Measurements from ENCODE around the gene KISS1R.

KISS1R gene

DNA sequence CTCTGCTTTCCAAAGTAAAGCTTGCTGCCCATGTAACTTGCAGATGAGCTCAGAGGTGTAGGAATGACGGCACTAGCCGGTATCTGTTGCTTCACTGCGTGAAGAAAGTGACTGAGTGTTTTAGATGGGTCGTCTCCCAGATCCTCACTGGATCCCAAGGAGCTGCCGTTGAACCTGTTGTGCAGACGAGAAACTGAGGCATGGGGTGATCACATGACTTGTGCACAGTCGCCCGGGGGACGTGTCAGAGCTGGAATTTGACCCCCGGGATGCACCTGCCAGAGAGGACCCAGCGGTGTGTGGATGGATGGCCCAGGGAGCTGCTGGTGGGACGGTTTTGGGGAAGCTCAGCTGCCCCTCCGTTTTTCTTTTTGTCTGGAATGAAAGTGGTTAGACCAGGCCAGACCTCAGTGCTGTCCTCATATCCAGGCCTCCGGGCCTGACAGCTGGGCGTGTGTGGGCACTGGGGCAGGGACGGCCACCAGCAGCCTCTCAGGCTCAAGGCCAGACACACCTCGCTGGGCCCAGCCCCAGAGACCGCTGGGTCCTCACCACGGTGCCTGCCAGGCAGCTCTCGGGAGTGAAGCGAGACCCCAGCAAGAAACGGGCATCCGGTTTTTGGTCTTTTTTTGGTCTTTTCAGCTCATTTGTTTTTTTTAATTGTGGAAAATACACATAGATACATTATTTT is 21.2 kb downstream of the KISS1R start:
- DNase-seq (ENCODE audit: low spot score): no peak

DNA sequence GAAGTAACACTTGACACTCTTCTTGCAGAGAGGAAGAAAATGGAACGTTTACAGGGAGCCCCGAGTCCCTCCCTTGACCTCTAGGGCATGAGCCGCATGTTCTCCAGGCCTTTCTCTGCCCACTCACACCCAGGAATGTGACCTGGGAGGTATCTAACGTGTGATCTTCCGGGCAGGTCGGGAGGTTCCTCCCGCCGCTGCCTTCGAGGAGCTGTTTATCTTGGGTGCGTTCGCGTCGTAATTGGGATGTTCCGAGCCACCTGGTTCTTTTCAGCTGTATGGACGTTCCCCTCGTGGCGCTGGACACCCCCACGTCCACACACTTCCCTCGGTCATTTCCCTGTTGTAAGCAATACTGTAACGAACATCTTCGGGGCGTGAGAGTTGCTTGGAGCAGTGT is 22.3 kb downstream of the KISS1R start:
- no peak for DNase-seq (ENCODE audit: low spot score)

DNA sequence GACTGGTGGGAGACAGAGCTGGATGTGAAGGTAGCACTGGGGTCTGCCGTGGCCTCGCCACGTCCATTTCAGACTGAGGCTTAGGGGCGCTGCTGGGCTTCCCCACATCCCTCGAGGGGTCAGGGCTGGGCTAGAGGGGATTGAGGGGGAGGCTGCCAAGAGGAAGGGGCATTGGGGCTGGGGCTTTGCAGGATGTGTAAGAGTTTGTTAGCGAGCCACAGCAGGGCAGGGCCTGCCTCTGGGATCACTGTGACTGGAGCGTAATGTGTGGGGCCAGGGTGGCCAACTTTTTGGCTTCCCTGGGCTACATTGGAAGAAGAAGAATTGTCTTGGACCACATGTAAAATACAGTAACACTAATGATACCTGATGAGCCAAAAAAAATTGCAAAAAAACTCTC is 22.8 kb downstream of the KISS1R start:
- DNase-seq (ENCODE audit: low spot score): no peak

DNA sequence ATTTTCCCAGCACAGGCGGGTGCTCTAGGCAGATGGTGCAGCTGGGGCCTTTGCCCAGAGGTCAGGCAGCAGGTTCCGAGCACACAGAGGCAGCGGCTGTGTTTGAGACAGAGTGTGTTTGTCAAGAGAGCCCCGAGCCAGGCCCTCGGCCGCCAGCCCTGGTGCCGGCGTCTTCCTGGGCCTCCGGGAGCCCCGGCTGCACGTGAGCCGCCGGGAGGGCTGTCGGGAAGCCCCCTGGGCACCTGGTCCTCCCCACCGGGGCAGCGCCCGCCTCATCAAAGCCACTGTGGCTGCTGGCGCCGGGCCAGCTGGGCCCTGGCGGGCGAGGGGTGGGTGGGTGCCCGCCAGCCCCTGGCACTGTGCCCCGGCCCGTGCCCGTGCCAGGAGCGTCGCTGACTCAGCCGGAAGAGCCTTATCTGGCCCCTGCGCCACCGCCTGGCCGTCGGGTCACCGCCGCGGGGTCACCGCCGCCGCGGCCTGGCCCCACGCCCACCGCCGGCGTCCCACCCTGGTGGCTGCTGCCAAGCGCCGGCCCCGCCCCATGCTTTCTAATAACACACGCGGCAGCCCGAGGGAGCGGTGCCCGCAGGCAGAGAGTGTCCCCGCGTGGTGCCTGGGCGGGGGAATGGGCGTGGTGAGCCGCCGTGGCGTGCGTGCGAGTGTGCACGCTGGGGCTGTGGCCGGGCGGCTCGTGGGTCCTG is 23.6 kb downstream of the KISS1R start:
- DNase-seq (ENCODE audit: low spot score): peak; percentile 81

DNA sequence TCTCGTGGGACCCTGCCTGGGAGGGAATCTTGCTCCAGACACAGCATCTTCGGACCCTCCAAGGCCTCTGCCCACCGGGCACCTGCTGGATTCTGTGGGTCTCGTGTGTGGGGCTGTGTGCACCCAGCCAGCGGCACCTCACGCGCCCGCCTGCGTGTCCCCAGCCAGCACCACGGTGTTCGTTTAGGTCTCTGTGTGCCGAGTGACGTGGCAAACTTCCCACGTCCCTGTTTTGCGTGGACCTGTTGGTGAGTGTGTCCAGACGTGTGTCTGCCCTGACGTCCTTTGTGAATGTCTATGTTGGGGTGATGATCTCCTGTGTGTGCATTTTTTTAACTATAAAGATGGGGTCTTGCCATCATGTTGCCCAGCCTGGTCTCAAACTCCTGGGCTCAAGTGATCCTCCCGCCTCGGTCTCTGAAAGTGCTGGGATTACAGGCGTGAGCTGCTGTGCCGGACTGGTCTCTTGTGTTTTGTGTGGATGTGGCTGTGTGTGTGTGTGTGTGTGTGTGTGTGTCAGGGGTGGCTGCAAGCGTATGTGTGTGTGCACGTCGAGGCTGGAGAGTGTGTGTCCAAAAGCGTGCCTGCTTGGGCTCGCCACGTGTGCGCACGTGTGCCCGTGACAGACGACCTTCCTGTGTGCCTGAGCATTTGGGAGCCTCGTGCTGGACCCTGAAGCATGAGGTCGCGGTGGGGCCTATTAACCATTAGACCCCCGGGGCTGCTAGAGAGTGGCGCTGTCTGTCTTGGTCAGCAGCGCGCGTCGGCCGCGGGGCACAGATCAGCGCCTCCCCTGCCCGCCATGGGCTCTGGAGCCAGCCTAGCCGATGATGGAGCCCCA is 24.4 kb downstream of the KISS1R start:
- DNase-seq (ENCODE audit: low spot score): no peak

DNA sequence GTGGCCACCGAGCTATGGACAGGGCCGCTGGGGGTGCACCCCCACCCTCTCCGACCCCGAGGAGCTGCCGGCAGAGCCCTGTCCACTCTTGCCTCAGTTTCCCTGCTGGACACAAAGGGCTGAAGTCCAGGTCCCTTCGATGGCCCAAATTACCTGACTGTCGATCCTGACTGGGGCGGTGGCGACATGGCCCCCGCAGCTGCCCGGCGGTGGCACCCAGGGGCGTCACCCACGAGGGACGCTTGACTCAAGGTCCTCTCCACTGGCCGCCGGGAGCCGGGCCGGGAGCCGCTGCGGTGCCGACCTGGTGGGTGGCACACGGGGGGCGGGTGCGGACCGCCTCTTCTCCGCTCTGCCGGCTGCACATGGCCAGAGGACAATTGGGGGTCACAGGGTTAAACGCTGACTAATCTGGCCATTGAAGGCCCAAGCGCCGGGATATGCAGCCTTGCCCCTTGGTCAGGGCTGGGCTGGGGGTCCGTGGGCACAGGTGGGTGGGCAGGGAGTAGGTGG is 25.1 kb downstream of the KISS1R start:
- DNase-seq (ENCODE audit: low spot score): no peak

DNA sequence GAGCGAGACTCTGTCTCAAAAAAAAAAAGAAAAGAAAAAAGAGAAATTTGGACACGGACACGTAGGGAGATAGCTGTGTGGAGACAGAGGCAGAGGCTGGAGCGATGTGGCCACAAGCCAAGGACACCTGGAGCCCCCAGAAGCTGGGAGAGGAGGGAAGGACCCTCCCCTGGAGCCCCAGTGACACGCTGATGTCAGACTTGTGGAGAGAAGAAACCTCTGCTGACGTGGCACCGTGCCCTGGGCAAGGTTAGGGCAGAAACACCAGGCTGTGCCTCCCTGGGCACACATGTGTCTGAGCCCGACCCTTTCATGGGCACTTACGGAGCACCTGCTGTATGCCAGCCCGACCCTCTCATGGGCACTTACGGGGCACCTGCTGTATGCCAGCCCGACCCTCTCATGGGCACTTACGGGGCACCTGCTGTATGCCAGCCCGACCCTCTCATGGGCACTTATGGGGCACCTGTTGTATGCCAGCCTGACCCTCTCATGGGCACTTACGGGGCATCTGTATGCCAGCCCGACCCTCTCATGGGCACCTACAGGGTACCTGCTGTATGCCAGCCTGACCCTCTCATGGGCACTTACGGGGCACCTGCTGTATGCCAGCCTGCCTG is 26.5 kb downstream of the KISS1R start:
- no peak for DNase-seq (ENCODE audit: low spot score)

DNA sequence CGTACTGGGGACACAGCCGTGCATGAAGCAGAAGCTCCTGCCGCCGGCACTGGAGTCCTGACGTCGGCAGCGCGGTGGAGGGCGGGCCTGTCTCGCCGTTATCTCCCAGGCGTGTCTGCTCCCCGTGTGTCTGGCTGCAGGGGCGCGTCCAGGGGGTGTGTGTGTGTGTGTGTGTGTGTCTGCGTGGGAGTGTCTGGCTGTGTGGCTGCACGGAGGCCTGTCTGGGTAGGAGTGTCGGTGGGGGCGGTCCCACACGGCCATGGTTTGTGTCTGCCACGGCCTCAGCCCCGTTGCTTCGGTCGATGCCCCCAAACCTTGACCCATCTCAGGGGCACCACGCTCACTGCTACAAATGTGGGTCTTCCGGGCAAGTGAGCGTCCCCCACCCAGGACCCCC is 27.0 kb downstream of the KISS1R start:
- DNase-seq (ENCODE audit: low spot score): no peak

DNA sequence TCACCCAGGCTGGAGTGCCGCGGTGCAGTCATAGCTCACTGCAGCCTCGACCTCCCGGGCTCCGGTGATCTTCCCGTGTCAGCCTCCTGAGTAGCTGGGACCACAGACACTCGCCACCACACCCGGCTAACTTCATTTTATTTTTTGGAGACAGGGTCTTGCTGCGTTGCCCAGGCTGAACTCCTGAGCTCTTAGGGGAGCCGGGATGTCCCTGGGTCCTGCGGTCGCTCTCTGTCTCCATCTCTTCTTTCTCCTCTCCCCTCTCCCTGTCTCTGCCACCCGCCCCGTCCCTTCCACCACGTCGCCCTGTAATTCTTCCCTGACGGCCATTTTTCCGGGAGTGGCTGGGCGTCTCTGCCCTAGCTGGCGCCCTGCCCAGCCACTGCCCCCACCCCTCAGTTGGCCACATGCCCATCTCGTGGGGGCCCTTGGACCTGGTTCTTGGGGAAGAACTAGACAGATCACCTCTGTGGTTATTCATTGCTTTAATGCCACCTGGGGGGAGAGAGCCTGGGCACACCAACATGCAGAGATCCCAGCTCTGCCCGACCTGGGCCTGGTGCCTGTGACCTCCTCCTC is 27.6 kb downstream of the KISS1R start:
- DNase-seq (ENCODE audit: low spot score): no peak

DNA sequence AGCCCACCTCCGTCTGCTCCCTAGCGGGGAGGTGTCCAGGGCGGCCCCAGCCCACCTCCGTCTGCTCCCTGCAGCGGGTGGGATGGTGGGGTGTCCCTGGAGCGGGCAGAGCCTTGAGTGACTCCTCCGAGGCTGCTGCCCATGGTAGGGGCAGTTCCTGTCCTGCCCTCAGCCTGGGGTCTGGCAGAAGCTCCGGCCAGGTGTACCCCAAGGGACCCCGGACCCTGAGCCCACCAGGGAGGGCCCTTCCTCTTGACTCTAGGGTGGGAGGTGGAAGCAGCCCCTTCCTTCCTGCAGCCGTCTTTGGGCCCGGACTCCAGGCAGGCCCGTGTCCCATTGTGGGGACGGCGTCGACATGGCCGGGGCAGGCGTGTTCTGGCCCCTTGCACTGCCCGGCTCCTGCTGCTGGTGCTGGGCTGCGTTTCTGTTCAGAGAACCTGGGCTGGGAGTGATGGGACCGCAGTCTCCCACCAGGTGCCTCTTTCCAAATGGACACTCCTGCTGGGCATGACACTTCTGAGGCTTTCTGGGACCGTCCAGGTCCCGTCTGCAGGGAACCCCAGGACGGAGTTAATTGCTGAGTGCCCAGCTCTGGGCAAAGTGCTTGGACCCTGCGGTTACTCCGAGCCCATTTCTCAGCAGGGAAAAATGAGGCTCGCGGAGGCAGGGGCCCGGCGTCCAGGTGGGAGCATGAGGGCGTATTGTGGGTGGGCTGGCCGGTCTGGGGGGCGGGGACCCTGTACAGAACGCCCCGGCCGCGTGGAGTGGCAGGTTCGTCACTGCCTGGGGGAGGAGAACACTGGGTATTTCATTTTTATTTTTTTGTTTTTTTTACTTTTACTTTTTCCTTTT is 28.5 kb downstream of the KISS1R start:
- no peak for DNase-seq (ENCODE audit: low spot score)

DNA sequence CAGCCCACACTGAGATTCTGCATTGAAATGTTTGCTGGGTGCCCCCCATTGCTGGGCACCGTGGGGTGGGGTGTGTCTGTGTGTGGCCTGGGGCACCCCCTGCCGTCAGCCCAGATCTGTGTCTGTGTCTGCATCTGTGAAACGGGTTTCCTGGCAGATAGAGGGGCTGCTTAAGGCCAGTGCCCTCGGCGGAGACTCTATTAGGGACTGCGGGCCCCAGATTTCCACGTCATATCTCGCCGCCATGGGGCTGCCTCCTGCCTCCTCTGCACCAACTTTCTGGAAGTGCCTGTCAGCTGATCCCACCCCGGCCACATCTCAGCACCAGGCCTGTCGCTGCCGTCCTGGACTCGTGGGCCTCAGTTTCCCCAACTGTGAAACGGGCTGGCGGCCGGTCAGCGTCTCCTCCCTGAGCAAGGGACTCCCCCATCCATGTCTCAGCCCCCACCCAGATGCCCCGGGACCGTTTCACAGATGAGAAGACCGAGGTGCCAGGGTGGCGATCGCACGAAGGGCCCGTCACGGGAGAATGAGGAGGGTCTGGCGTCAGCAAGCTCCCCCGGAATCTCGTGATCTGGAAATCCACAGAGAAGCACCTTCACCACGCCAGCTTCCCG is 30.1 kb downstream of the KISS1R start:
- no peak for DNase-seq (ENCODE audit: low spot score)

DNA sequence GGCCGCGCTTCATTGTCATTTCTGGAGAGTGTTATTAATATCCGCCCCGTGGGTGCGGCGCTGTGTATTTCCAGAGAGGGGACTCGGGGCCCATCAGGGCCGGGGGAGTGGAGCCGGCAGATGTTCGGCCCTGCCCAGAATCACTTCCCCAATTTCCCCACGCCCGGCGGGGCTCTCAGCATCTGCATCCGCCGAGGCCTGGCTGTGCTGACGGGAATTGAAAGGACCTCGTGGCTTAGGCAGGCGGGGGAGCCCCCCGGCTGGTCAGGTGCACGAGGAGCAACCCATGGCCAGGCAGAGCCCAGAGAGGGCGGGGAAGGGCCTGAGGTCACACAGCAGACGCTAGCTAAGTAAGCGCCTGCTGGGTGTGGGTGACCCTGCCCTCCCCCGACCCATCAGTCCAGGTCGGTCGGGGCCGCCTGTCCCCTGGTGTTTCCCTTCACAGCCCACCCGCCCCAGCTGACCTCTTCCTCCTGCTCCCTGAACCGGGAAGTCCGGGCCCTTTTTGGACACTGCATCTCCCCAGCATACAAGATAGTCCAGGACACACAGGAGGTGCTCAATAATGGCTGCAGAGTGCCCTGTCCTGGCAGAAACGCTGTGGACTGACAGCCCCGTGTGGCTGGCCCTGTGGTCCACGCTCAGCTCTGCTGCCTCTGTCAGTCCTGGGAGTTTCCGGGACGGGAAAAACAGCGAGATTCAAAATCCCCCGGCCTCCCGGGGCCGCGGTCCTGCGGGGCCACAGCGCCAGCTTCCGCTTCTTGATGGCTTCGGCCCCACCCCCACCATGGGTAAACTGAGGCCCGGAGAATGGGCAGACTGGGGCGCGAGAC is 30.8 kb downstream of the KISS1R start:
- DNase-seq (ENCODE audit: low spot score): no peak

DNA sequence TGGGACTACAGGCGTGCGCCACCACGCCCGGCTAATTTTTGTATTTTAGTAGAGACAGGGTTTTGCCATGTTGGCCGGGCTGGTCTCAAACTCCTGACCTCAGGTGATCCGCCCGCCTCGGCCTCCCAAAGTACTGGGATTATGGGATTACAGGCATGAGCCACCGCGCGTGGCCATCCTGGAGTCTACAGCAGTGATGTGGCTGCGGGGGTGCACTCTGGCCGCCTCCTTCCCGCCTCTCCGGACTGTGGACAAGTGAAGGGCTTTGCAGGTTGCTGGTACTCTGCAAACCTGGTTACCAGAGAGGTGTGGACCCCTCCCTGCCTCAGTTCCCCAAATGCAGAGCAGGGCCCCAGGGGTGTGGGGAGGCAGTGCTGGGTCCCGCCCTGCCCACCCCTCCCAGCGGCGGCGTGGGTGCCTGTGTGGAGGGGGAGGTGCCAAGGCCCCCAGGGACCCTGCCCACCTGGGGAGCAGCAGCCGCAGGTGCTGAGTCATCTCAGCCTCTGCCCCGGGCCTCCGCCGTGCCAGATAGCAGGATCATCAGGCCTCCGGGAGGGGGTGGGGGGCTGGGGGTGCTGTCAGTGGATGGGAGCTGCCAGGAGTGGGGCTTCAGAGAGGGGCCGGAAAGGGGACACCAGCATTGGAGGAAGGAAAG is 31.8 kb downstream of the KISS1R start:
- no peak for DNase-seq (ENCODE audit: low spot score)

DNA sequence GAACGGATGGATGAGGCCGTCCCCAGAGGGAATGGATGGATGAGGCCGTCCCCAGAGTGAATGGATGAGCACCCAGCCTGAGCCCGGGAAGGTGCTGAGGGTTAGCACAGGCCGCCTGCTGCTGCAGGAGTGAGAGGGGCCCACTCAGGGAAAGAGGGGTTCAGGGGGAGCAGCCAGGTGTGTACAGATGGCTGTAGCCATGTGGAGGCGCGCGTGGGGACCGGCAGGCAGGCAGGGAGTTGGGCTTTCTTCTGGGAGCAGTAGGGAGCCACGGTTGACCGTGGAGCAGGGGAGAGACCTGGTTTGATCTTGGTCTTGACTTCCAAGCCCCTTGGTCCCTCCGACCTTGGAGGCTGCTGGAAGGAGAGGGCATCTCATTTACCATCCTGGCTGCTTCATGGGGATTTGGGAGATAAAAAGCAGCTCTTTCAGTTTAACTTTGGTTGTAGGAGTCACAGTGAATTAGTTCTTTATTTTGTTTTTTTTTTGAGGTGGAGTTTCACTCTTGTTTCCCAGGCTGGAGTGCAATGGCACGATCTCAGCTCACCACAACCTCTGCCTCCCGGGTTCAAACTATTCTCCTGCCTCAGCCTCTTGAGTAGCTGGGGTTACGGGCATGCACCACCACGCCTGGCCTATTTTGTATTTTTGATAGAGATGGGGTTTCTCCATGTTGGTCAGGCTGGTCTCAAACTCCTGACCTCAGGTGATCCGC is 33.4 kb downstream of the KISS1R start:
- no peak for DNase-seq (ENCODE audit: low spot score)

DNA sequence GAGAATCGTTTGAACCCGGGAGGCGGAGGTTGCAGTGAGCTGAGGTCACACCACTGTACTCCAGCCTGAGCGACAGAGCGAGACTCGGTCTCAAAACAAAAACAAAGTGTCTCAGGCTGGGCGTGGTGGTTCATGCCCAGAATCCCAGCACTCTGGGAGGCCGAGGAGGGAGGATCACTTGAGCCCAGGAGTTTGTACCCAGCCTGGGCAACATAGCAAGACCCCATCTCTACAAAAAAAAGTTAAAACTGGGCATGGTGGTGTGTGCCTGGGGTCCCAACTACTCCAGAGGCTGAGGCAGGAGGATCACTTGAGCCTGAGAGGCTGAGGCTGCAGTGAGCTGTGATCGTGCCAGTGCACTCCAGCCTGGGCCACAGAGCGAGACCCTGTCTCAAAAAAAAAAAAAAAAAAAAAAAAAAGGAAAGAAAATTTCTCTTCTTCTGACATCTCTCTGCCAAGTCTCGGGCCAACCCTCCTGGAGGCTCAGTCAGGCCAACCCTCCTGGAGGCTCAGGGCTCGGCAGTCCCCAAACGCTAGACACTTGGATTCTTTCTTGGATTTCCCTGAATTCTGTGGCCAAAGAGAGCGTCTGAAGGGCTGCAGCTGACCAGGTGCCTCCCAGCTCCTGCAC is 35.0 kb downstream of the KISS1R start:
- no peak for DNase-seq (ENCODE audit: low spot score)

DNA sequence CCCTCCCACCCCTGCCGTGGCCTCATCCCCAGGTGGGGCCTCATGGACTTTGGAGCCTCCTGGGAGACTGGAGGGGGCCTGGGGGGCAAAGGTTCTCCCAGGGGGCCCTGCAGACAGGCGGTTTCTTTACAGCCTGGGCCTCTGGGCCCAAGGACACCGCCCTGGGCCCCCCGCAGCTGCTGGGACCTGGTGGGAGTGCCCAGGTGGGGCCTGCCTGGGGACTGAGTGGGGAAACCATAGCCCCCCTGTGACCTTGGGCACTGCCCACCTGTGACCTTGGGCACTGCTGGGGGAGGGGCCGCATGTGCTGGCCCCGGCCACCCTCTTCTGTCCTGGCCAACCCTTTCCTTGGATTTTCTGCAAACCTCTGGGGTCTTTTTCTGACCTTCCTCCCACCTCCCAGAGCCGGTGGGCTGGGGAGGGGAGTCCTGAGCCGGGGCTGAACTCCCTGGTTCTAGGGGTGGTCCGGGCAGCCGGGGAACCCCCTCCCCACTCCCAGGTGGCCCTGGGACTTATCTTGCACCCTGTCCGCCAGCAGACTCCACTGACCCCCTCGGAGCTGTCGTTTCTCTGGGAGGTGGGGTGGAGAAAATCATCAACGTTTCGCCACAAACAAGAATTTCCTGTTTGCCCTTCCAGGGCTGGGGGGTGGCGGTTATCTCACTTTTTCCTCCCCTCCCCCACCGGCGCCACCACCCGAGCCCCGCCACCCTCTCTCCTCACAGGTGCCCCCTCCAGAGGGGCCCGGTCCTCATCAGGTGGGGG is 35.7 kb downstream of the KISS1R start:
- DNase-seq (ENCODE audit: low spot score): no peak

Data from AG20443 (cell line).